Transverse colon (tissue), 4 donors: ENCODE measurements around the gene THOC7. TPM values are rescaled to one million over a fixed set of nuclear protein-coding genes. Genes with fewer than 3 reads are reported as not detected.

Experiments used
- DNase-seq: peaks from one replicate; pipeline ENCODE4 v3.0.0-alpha.2; 2019
- H3K27ac ChIP-seq, 4 donors: fragments of 200-600 bp; sonication (generic); 2 replicates each; pipeline ENCODE4 v1.5.1; 2016 to 2018; ENCODE audit warnings: inconsistent platforms in 4 of 4
- H3K27me3 ChIP-seq: fragments of 200-600 bp; sonication (generic); 2 replicates; pipeline ENCODE4 v1.5.1; 2017; ENCODE audit warnings: inconsistent platforms
- H3K36me3 ChIP-seq, 4 donors: fragments of 200-600 bp; sonication (generic); 2 replicates each; pipeline ENCODE4 v1.5.1; 2017 to 2019; ENCODE audit warnings: inconsistent platforms in 4 of 4
- H3K4me1 ChIP-seq, 4 donors: fragments of 200-600 bp; sonication (generic); 2 replicates each; pipeline ENCODE4 v1.5.1; 2017 to 2020; ENCODE audit warnings: inconsistent platforms in 4 of 4
- H3K4me3 ChIP-seq, 4 donors: fragments of 200-600 bp; sonication (generic); 1 replicate in 1 of 4; 2 replicates in 3 of 4; pipeline versions ENCODE4 v1.5.1 to v1.6.1; 2017 to 2019; ENCODE audit warnings: inconsistent platforms in 4 of 4
- H3K9me3 ChIP-seq, 2 donors: fragments of 200-600 bp; sonication (generic); 2 replicates each; pipeline ENCODE4 v1.5.1; 2017 to 2019; ENCODE audit warnings: inconsistent platforms in 2 of 2
- CTCF ChIP-seq, 5 experiments: fragments of 200-600 bp in 3 of 5; fragments of 450-650 bp in 2 of 5; sonication (generic) in 3 of 5; IDR thresholded peaks; 1 replicate in 2 of 5; 2 replicates in 3 of 5; pipeline ENCODE4 v1.5.1; 2016 to 2017; ENCODE audit warnings: antibody characterized with exemption in 5 of 5, inconsistent platforms in 3 of 5, mild to moderate bottlenecking in 2 of 5, moderate library complexity in 1 of 5
- EP300 ChIP-seq: sonication (generic); formaldehyde crosslinking; IDR thresholded peaks from one replicate; pipeline ENCODE4 v1.6.1; 2017; ENCODE audit warnings: antibody characterized with exemption, low read depth
- POLR2A ChIP-seq: fragments of 450-650 bp; IDR thresholded peaks from one replicate; pipeline ENCODE4 v1.6.1; 2016; ENCODE audit warnings: antibody characterized with exemption, mild to moderate bottlenecking, moderate library complexity
- POLR2AphosphoS5 ChIP-seq, 3 donors: sonication (generic); formaldehyde crosslinking; IDR thresholded peaks; one replicate each; pipeline ENCODE4 v1.6.1; 2016; ENCODE audit warnings: antibody characterized with exemption in 3 of 3
- WGBS, 2 donors: methylation state at CpG; one replicate each; pipeline ENCODE4 v1.1.5; 2018; ENCODE audit warnings: low coverage in 1 of 2; 5-methylcytosine and 5-hydroxymethylcytosine counted together
- in situ Hi-C, 4 donors: fragments of 200-750 bp; cut with MboI; loops; one replicate each; pipeline versions ENCODE4 v1.15.0 to v1.15.1; 2017; ENCODE audit warnings: low sequenced_read_pairs in 3 of 4, low pct_ligation_motif_present in 1 of 4, low pct_unique_long_range_greater_than_20kb in 1 of 4
- intact Hi-C: fragments of 100-400 bp; cut with DNase I; formaldehyde crosslinking; loops from one replicate; pipeline ENCODE4 v1.15.1; 2023; ENCODE audit warnings: low total_unique reads
- total RNA-seq, 4 donors: library from RNA; depleted of rRNA; stranded (reverse); fragments of >200 nt; gene quantifications; one replicate each; pipeline ENCODE4 v1.1.0, GENCODE V29; 2016

Gene THOC7
- total RNA-seq, 4 donors from 2014 or later: 5.2 to 54.5 (median 40.8) TPM

GRCh38 chr3:63857311-63857710, 6.3 kb downstream of the THOC7 start:
- no peaks in the 10 kb centered on the region for H3K27me3 ChIP-seq
- 91 to 93% methylated on average over 2 of the region's 2 CpGs for WGBS, 2 donors
- intact Hi-C loops: no loop called here

GRCh38 chr3:63855333-63855940, 8.2 kb downstream of the THOC7 start:
- no peaks in the 10 kb centered on the region for H3K4me1 ChIP-seq
- 33 to 39% methylated on average over 1 of the region's 1 CpG for WGBS, 2 donors
- H3K36me3 ChIP-seq: no peaks in the 10 kb centered on the region
- TF ChIP-seq POLR2A (no peak), CTCF (IDR thresholded peaks at IDR 0.05) (no peak), POLR2AphosphoS5 (IDR thresholded peaks at IDR 0.05) (no peak), EP300 (no peak)
- in situ Hi-C loops (no loop called here), intact Hi-C loops (no loop called here)
- DNase-seq: no peak
- no peaks in the 10 kb centered on the region for H3K27me3 ChIP-seq
- H3K9me3 ChIP-seq: no peaks in the 10 kb centered on the region
- no peak overlapping the region for H3K4me3 ChIP-seq
- no peak overlapping the region for H3K27ac ChIP-seq

More at GRCh38 chr3:63857311-63857710, 6.3 kb downstream of the THOC7 start:
- Histone ChIP-seq H3K9me3 (no peaks in the 10 kb centered on the region), H3K4me3 (no peak overlapping the region), H3K27ac (no peak overlapping the region), H3K4me1 (peaks cover 0 to 13% (median 2%) of the 10 kb centered on the region in 4 donors), H3K36me3 (no peaks in the 10 kb centered on the region)
- TF ChIP-seq POLR2AphosphoS5 (IDR thresholded peaks at IDR 0.05) (no peak), EP300 (no peak), CTCF (IDR thresholded peaks at IDR 0.05) (no peak), POLR2A (no peak)
- no peak for DNase-seq
- in situ Hi-C loops: no loop called here

GRCh38 chr3:63853106-63853505, 10.5 kb downstream of the THOC7 start:
- intact Hi-C loops (no loop called here), in situ Hi-C loops (no loop called here)
- Histone ChIP-seq H3K9me3 (no peaks in the 10 kb centered on the region), H3K4me1 (no peaks in the 10 kb centered on the region), H3K36me3 (no peaks in the 10 kb centered on the region), H3K27ac (no peak overlapping the region), H3K4me3 (no peak overlapping the region), H3K27me3 (no peaks in the 10 kb centered on the region)
- DNase-seq: no peak
- no peak for TF ChIP-seq POLR2AphosphoS5 (IDR thresholded peaks at IDR 0.05)
- no peak for TF ChIP-seq EP300
- no peak for TF ChIP-seq POLR2A
- no peak for TF ChIP-seq CTCF (IDR thresholded peaks at IDR 0.05)
- 88% methylated on average over 3 to 4 of the region's 4 CpGs for WGBS, 2 donors

GRCh38 chr3:63851287-63851686, 12.3 kb downstream of the THOC7 start:
- WGBS, 2 donors: 95 to 97% methylated on average over 3 of the region's 3 CpGs
- H3K36me3 ChIP-seq: no peaks in the 10 kb centered on the region
- DNase-seq: no peak
- intact Hi-C loops: no loop called here
- in situ Hi-C loops: no loop called here
- no peaks in the 10 kb centered on the region for H3K4me1 ChIP-seq
- TF ChIP-seq POLR2AphosphoS5 (IDR thresholded peaks at IDR 0.05) (no peak), EP300 (no peak), POLR2A (no peak), CTCF (IDR thresholded peaks at IDR 0.05) (no peak)
- H3K27ac ChIP-seq: no peak overlapping the region
- H3K4me3 ChIP-seq: no peak overlapping the region
- H3K27me3 ChIP-seq: no peaks in the 10 kb centered on the region
- H3K9me3 ChIP-seq: no peaks in the 10 kb centered on the region
